ENCODE measurements around the gene STIP1.

The STIP1 gene

DNA sequence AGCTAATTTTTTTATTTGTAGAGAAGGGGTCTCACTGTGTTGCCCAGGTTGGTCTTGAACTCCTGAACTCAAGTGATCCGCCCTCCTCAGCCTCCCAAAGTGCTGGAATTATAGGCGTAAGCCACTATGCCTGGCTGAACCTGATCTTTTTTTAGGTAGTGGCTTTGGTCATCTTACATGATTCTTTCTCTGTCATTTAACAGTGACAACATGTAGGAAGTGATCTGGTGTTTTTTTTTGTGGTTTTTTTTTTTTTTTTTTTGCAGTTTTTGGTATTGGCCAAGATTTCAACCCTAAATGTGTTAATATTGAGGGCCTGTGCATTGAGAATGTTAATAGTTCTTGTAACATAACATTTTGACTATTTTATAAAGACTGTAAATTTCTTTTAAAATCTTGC, 12.5 kb downstream of the STIP1 start:
- DNase-seq (ENCODE audit: low read depth): no peak

DNA sequence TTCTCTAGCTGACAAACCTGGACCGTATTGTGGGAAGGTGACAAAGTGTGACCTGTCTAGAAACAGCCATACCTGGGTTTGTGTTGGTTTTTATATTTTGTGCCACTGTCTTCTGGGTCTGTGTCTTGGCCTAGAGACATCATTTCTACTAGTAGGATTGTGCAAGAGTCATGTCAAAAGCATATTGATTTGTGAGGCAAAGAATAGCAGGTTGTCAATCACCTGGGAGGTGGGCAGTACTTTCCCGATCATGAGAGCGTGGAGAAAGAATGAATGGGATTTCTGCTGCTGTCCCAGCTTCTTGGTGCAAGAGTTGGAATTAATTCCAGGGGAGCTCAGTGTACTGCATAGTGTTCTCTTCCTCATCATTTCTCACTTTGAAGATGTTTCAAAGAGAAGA, 15.6 kb downstream of the STIP1 start:
- DNase-seq (ENCODE audit: low read depth): no peak

DNA sequence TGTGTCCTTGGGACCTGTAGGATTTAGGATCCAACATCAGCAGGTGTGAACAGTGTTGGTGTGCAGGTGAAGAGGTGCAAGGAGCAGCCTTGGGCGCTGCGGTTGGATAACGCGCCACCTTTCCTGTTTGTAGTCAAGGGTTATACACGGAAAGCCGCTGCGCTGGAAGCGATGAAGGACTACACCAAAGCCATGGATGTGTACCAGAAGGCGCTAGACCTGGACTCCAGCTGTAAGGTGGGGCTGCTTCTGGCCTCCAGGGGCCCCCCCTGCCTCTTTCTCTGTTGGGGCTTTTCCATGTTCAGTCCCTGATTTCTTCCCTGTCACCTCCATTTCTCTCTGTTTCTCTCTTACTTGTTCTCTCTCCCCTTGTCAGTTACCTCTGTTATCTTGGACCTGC, 17.0 kb downstream of the STIP1 start:
- no peak for DNase-seq (ENCODE audit: low read depth)

DNA sequence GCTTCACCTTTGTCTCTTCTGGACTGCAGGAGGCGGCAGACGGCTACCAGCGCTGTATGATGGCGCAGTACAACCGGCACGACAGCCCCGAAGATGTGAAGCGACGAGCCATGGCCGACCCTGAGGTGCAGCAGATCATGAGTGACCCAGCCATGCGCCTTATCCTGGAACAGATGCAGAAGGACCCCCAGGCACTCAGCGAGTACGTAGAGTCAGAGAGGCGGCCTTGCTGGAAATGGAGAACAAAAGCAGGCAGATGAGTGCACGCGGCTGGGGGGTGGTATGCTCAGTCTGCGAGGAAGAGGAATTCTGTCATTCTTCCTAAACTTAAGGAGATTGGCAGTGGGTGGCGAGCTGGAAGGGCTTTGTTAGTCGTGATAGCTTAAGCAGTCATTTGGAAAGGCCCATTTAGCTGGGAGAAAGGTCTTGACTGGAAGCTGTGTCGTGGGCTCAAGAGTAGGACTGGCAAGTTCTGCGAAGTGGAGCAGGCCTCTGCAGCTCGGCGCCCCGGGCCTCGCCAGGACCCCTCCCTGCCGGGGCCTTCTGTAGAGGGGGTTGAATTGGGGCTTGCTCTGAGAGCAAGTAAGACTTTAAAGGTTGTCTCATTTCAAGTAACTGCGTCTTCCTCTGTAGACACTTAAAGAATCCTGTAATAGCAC, 17.6 kb downstream of the STIP1 start:
- no peak for DNase-seq (ENCODE audit: low read depth)

DNA sequence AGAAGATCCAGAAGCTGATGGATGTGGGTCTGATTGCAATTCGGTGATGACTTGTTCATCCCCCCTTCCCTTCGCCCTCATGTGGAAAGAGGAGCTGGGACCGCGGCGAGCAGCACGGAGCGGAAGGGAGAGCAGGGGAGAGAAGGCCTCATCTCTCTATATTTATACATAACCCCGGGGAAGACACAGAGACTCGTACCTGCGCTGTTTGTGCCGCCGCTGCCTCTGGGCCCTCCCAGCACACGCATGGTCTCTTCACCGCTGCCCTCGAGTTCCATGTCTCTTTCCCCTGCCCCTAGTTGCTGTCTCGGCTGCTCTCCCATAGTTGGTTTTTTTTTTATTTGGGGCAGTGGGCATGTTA, 18.1 kb downstream of the STIP1 start:
- DNase-seq (ENCODE audit: low read depth): no peak

DNA sequence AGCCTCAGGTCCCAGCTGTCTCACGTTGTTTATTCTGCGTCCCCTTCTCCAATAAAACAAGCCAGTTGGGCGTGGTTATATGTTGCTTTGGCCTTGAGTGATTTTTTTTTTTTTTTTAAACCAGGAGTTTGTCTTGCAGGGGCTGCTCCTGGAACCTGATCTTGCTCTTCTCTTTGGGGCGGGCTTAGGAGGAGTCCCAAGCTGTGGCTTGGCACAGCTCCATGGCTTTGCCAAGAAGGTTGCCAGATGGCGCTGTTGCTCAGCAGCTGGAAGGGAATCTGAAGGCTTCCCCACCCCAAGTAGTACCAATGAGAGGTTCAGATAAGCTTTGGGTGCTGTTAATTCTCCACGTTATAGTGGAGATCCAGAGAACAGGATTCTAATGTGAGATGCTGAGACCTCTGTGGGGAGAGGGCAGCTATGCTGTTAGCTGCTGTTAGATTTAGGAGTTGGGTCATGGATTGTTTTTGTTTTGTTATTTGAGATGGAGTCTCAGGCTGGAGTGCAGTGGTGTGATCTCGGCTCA, 18.6 kb downstream of the STIP1 start:
- peak; percentile 95 for DNase-seq (ENCODE audit: low read depth)

DNA sequence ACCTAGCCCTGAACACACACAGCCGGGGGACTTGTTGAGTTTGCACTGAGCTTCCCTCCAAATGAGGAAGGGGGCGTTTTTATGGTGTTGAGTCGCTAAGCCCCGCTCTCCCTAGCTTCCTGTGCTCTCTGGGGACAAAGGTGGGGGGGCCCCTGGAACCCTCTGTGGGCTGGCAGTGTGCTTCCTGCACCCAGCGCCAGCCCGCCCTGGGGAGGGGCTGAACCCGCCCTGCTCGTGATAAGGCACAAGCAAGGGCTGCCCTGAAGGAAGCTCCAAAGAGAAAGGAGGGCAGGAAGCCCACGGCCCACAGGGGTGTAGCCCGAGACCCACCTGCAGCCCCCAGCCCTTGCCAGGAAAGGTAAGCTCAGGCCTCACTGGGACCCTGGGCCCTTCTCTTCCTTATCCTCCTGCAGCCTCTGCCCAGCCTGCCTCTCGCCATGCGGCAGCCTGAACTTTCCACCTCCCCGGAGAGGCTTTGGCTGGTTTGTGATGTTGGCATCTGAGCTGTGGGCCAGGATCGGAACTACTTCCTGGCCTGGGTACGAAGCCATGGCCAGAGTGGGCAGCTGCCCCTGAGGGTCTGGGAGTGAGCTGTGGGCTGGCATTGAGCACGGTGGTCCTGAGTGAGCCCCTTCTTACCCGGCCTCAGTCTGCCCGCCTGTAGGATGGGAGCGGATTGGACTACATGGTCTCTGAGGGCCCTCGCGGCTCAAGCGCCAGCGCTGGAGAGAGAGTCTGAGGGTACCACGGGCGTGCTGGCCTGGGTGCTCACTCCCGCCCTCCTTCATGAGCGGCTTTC, 20.7 kb downstream of the STIP1 start, which contains the start of gene FERMT3:
Gene FERMT3, plus strand, starts transcription at position 265 of the 799 bp plus-strand sequence. CDS start 644 bp downstream, outside the sequence.
- DNase-seq (ENCODE audit: low read depth): no peak

DNA sequence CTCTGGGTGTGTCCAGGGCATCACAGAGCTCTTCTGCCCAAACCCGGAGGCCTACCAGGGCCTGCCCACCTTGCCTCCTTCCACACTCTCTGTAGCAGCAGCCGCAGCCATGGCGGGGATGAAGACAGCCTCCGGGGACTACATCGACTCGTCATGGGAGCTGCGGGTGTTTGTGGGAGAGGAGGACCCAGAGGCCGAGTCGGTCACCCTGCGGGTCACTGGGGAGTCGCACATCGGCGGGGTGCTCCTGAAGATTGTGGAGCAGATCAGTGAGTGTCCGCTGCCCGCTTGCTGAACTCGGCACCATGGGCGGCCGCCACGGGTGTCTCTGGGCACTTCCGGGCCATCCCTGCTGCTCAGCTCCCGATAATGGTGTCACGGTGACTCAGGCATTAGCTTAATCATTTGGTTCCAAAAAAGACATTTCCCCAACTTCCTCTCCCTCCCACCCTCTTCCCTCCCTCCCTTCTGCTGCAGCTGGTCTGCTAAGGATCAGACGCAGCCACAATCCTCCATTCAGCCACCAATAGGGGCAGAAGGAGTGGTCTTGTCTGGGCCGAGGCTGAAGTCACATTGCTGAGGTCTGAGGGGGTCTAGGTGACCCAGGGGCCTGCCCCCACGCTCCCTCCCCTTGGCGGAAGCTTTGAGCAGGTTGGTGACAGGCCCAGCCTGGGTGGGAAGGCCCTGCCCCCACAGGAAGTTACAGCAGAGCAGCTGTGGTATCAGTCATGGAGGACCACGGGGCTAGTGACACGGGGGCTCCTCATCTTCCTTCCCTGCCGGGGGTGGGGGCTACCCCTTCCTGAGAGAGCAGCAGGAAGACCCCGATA, 21.5 kb downstream of the STIP1 start:
- peak; percentile 87 for DNase-seq (ENCODE audit: low read depth)

DNA sequence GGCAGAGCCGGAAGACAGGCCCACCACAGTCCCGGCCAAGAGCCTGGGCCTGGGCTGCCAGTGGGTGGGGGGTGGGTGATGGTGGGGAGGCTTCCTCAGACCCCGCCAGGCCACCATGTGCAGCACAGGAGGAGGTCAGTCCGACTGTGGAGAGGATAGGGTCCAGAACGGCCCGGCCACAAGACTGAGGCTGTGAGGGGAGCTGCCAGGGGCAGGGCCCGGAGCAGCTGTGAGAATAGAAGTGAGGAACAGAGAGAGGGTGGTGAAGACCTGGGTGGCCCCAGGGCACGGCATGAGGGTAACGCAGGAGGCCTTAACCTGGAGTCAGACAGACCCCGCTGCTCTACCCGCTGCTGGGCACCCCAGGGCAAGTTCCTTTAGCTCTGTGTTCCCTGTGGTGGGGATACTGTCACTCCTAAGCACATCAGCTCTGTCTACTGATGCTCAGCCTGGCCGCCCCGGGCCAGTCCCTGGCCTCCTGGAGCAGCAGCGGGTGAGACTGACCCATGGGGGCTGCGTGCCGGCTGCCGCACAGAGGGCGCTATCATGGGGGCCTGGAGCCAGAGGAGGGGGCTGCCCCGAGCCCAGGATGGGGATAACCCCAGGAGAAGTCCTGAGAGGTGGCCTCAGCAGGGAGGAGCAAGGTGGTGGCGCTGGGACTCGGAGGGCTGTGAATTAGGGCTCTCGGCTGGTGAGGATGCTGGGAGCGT, 22.3 kb downstream of the STIP1 start:
- DNase-seq (ENCODE audit: low read depth): no peak

DNA sequence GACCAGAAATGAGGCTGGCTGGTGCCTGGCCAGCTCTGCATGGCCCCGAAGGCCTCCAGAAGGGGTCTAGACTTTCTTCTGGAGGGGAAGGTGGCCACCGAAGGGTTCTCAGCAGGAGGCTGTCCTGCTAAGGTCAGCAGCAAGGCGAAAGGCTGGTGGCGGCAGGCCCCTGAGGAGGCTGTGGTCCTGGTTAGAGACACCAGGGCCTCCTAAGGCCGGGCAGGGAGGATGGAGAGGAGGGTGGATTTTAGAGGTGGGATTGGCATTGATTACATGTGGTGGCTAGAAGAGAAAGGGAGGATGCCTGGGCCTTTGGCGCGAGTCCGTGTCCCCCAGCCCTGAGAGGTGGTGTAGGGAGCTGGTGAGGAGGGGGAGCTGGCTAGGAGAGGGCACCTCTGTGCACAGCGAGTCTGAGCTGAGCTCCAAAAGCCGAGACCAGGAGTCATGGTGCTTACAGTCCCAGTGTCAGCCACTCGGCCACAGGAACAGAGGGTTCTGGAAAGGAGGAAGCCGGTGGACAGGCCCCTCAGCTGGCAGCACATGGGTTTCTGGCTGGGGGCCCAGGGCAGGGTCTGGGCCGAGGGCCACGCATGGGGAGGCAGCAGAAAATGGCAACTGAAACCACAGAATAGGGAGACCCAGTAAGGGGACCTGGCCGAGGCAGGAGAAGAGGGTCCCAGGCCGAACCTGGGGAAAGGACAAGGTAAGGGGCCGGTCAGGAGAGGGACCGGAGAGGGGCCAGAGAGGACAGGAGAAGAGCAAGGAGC, 23.0 kb downstream of the STIP1 start:
- DNase-seq (ENCODE audit: low read depth): no peak

DNA sequence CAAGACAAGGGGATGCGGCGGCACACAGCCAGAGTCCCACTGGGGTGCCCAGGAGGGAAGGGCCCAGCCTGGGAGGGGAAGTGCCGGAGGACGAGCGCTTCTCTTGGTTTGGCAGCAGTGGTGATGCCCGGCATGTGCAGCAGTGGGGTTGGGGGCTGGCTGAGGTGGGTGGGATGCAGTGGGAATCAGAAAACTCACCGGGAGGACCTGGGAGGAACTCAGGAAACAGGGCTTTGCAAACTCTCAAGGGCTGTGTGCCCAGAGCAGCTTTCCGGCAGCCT, 23.5 kb downstream of the STIP1 start:
- DNase-seq (ENCODE audit: low read depth): no peak

DNA sequence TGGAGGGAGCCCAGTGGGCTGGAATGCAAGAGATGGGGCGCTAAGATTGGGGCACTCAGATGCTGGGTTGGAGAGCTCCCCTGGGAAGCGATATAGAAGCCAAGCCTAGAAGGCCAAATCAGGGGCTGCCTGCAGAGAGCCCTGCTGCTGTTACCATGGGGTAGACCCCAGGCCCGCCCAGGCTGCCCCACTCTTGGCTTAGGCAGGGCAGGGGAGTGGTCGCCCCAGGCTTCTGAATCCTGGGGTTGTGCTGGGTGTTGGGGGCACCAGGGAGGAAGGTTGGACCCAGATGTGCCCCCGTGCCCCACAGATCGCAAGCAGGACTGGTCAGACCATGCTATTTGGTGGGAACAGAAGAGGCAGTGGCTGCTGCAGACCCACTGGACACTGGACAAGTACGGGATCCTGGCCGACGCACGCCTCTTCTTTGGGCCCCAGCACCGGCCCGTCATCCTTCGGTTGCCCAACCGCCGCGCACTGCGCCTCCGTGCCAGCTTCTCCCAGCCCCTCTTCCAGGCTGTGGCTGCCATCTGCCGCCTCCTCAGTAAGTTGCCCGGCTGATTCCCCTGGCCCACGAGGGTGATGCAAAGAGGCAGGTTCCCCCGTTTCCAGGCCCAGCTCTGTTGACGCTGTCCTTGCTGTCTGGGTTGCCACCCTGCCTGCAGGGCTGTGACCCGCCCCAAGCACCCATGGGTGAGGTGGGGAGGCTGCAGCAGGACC, 24.5 kb downstream of the STIP1 start:
- DNase-seq (ENCODE audit: low read depth): no peak

DNA sequence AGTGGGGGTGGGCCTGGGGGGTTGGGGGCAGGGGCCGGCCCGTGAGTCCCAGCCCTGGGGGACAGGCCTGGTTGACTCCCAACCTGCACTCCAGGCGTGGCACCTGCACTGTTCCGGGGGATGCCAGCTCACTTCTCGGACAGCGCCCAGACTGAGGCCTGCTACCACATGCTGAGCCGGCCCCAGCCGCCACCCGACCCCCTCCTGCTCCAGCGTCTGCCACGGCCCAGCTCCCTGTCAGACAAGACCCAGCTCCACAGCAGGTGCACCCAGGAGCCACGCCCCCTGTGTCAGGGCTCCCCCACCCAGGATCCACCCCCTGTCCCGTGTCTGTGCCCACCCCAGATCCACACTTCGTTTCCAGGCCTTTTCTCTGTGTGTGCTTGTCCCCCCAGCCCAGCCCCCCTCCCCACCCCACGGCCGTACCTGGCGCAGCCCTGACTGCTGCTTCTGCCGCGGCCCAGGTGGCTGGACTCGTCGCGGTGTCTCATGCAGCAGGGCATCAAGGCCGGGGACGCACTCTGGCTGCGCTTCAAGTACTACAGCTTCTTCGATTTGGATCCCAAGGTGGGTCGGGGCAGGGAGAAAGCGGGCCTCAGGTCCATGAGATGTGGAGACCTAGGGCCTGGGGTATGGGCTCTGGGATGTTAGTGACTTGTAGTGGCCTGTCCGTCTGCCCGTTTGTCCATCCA, 25.4 kb downstream of the STIP1 start:
- DNase-seq (ENCODE audit: low read depth): no peak

DNA sequence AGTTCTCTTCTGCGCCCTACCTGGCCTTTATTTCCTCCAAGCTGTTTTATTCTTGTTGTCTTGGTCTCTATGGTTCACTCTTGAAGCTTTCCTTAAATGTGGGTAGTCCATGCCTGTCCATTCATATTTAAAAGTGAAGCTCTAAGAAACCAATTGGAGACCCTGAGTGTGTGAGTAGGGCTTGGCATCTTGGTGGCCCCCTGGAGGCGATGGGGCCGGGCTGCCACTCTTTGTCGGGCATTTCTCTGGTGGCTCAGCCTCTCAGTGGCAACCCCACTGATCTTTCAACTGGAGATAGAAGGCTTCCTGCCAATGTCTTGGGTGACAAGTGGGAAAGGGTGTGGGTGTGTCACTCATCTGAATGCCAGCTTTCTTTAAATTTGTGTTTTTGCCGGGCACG, 30.9 kb downstream of the STIP1 start:
- DNase-seq (ENCODE audit: low read depth): no peak

DNA sequence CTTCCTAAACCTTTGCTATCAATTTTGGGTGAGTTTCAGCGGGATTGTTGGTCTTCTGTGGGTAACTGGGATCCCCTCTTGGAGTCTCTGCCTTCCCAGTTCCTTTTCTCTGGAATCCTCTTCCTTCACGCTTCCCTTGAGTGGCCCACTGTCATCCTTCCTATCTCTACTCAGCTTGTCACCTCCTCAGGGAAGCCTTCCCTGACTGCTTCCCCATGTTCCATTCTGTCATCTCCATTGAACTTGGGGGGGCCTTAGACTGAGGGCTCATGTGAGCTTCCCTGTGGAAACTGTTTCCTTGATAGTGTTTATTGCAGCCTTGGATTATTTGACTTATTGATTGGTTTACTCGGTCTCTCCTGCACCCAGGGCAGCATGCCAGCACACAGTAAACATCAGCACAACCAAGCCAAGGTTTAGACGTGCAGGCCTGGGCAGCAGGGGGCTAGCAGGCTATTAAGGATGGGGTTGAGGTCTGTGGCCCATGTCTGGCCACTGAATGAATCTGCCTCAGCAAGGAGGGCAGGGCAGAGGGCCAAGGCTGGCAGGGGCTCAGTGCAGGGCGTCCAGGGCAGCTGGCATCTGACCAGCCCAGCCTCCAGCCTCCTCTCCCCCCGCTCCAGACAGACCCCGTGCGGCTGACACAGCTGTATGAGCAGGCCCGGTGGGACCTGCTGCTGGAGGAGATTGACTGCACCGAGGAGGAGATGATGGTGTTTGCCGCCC, 32.8 kb downstream of the STIP1 start:
- no peak for DNase-seq (ENCODE audit: low read depth)

DNA sequence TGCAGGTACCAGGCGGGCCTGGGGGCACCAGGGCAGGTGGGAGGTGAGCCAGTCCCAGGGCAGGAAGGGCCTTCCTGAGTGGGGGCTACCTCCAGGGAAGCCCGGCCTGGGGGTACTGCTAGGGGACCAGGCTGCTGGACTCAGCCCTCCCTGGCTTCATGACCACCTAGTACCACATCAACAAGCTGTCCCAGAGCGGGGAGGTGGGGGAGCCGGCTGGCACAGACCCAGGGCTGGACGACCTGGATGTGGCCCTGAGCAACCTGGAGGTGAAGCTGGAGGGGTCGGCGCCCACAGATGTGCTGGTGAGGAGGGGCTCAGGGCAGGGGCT, 33.3 kb downstream of the STIP1 start:
- no peak for DNase-seq (ENCODE audit: low read depth)

DNA sequence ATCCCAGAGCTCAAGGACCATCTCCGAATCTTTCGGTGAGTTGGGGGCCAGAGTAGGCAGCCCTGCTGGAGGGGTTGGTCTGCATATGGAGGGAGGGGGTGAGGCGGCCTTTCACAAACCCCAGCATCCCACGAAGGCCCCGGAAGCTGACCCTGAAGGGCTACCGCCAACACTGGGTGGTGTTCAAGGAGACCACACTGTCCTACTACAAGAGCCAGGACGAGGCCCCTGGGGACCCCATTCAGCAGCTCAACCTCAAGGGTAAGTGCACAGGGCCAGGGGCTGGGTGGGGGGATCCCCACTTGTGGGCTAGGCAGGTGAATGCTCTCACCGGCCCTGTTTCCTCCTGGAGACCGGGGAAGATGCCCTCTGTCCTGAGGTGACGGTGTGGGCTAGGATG, 33.8 kb downstream of the STIP1 start:
- no peak for DNase-seq (ENCODE audit: low read depth)

DNA sequence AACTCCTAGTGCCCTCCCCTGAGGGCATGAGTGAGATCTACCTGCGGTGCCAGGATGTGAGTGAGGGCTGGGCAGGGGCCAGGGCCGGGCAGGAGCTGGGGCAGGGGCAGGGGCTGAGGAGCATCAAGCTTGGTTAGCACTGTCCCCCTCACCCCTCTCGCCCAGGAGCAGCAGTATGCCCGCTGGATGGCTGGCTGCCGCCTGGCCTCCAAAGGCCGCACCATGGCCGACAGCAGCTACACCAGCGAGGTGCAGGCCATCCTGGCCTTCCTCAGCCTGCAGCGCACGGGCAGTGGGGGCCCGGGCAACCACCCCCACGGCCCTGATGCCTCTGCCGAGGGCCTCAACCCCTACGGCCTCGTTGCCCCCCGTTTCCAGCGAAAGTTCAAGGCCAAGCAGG, 34.3 kb downstream of the STIP1 start:
- DNase-seq (ENCODE audit: low read depth): no peak

DNA sequence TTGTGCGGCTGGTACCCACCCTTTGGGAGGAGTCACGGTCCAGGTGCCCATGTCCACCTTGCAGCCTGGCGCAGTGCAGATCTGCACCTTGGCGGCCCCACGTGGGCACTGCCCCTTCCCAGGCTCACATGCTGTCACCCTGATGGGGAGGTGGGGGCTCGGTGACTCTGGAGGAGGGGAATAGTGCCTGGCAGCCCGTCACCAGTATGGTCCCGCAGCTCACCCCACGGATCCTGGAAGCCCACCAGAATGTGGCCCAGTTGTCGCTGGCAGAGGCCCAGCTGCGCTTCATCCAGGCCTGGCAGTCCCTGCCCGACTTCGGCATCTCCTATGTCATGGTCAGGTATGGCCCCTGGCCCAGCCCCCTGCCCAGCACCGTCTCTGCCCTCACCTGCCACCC, 34.8 kb downstream of the STIP1 start:
- no peak for DNase-seq (ENCODE audit: low read depth)

DNA sequence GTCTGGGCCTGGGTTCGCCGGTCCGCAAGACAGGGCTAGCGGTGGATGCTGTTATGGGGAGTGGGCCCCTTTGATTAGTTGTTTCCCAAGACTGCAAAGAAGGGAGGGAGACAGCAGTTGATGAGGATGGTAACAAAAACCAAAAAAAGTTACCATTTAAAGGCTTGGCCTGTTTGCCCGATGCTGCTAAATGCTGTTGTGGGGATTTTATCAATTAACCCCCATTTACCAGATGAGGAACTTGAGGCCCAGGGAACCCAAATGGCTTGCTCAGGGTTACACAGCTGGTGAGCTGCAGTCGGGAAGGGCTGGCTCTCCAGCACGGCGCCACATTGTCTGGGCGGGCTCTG, 36.7 kb downstream of the STIP1 start:
- no peak for DNase-seq (ENCODE audit: low read depth)
